HG03159 (cell line): ENCODE results near the gene KCNJ14.

Source experiments
- ATAC-seq: cut with Tn5 transposase; IDR thresholded peaks from one replicate; pipeline ENCODE4 v1.9.1; 2021; ENCODE audit warnings: mild to moderate bottlenecking, moderate library complexity; ENCODE audit not compliant: unreplicated experiment

Gene KCNJ14

GRCh38 chr19:48445256-48445605 lies 10.1 kb upstream of the KCNJ14 start:
- peak; percentile 31 for ATAC-seq

- peak; percentile 83 for ATAC-seq
Measured at GRCh38 chr19:48445606-48446481, 9.5 kb upstream of the KCNJ14 start, which contains the start of gene GRWD1. Gene GRWD1 (plus strand): TSS chr19:48445983. CDS start chr19:48446006, 23 bp downstream.

- no peak for ATAC-seq
Measured at GRCh38 chr19:48446579-48446978, 8.8 kb upstream of the KCNJ14 start.

GRCh38 chr19:48448563-48448962 lies 6.8 kb upstream of the KCNJ14 start:
- no peak for ATAC-seq

DNA sequence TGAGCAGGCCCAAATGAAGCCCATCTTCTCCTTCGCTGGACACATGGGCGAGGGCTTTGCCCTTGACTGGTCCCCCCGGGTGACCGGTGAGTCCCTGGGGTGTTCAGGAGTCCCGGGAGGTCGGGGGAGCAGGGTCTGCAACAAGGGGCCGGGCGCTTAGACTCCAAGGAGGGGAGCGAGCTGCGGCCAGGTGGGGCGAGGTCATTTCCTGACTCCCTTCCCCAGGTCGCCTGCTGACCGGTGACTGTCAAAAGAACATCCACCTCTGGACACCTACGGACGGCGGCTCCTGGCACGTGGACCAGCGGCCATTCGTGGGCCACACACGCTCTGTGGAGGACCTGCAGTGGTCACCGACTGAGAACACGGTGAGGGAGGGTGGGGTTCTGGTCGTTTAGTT lies 4.9 kb upstream of the KCNJ14 start:
- ATAC-seq, result no peak

GRCh38 chr19:48450863-48451262 lies 4.5 kb upstream of the KCNJ14 start:
- ATAC-seq, result no peak

DNA sequence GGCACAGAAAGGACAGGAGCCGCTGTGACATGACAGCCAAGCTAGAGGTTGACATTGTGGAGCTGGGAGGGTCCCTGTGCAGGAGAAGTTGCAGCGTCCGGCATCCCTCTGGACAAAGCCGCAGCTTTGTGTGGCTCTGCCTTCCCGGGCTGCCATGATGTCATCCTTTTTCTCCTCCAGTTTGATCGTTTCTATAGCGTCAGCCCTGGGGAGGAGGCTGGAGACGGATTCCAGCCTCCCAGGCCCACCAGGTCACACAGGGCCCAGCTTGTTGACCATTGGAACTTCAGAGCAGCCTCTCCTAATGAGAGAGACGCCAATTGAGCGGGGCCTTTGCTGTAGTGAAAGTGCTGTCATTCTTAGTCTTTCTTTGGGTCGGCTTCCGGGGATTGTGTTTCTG lies 3.8 kb upstream of the KCNJ14 start:
- no peak for ATAC-seq

DNA sequence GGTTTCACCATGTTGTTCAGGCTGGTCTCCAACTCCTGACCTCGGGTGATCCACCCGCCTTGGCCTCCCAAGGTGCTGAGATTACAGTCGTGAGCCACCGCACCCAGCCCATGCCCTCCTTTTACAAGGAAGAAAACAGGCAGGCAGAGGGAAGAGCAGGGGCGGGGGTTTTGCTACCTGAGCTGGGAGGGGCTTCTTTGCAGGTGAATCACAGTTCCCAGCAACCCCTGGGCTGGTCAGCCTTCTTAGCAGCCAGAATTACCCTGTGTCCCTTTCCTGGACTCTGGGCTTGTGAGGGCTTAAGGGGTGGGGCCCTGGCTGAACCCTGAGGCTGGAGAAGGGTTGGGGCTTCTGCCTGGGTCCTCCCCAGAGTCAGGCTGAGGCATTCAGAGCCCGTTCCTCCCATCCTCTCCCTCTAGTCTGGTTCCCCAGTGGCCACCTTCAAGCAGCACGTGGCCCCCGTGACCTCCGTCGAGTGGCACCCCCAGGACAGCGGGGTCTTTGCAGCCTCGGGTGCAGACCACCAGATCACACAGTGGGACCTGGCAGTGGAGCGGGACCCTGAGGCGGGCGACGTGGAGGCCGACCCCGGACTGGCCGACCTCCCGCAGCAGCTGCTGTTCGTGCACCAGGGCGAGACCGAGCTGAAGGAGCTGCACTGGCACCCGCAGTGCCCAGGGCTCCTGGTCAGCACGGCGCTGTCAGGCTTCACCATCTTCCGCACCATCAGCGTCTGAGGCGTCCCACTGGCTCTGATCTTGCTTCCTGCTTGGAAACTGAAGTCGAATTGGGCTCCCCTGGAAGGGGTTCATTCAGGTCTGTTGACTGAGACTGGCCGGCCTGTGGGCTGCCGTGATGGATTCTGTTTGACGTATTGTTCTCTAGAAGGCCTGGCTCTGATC lies 2.8 kb upstream of the KCNJ14 start:
- no peak for ATAC-seq

- no peak for ATAC-seq
Measured at GRCh38 chr19:48454150-48454730, 1.1 kb upstream of the KCNJ14 start.

GRCh38 chr19:48455908-48456562 lies 661 bp downstream of the KCNJ14 start:
- no peak for ATAC-seq

DNA sequence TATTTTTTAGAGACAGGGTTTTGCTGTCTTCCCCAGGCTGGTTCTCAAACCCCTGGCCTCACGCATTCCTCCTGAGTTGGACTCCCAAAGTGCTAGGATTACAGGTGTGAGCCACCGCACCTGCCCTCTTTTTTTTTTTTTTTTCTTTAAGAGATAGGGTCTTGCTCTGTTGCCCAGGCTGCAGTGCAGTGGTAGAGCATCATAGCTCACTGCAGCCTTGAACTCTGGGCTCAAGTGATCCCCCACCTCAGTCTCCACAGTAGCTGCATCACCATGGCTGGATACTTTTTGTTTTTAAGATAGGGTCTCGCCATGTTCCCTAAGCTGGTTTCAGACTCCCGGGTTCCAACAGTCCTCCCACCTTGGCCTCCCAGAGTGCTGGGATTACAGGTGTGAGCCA lies 1.5 kb downstream of the KCNJ14 start:
- ATAC-seq, result no peak

DNA sequence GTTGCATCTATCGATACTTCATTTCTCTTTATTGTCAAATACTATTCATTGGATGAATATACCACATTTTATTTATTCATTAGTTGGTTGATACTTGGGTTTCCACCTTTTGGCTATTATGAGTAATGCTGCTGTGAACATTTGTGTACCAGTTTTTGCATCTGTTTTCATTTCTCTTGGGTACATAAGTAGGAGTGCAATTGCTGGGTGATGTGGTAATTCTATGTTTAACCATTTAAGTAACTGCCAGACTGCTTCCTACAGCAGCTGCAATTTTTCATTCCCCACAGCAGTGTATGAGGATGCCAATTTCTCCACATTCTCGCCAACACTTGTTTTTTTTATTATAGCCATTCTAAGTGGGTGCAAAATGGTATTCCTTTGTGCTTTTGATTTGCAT lies 2.6 kb downstream of the KCNJ14 start:
- no peak for ATAC-seq

GRCh38 chr19:48461651-48461981 lies 6.2 kb downstream of the KCNJ14 start:
- no peak for ATAC-seq

DNA sequence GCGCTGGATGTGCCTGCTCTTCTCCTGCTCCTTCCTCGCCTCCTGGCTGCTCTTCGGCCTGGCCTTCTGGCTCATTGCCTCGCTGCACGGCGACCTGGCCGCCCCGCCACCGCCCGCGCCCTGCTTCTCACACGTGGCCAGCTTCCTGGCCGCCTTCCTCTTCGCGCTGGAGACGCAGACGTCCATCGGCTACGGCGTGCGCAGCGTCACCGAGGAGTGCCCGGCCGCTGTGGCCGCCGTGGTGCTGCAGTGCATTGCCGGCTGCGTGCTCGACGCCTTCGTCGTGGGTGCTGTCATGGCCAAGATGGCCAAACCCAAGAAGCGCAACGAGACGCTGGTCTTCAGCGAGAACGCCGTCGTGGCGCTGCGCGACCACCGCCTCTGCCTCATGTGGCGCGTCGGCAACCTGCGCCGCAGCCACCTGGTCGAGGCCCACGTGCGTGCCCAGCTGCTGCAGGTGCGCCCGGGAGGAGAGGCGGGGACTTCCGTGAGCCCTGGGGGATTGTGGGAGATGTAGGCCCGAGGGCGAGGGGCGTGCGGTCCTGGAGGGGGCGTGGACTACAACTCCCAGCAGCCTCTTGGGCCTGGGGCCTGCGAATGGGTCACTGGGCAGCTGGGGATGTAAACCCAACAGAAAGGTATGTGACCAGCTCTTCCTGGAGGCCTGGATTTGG lies 6.7 kb downstream of the KCNJ14 start:
- no peak for ATAC-seq

DNA sequence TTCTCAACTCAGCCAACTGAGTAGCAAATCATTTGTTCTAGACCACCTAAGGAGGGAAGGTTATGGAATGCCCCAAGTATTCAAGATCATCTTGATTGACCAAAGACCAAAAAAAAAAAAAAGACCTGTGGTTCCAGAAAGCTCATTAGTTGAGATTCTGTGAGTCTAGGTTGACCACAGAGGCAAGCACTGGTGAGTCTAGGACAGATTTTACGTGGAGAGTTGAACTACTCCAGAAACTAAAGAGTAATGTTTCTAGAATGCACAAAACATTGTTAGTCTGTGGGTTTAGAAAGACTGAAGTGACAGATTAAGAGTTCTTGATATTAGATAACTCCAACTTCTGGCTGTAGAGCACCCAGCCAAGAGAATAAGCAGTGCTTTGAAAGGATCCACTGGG lies 9.8 kb downstream of the KCNJ14 start:
- ATAC-seq, result no peak

- no peak for ATAC-seq
Measured at GRCh38 chr19:48466561-48467325, 11.4 kb downstream of the KCNJ14 start.

GRCh38 chr19:48468772-48469288 lies 13.5 kb downstream of the KCNJ14 start:
- peak; percentile 89 for ATAC-seq

DNA sequence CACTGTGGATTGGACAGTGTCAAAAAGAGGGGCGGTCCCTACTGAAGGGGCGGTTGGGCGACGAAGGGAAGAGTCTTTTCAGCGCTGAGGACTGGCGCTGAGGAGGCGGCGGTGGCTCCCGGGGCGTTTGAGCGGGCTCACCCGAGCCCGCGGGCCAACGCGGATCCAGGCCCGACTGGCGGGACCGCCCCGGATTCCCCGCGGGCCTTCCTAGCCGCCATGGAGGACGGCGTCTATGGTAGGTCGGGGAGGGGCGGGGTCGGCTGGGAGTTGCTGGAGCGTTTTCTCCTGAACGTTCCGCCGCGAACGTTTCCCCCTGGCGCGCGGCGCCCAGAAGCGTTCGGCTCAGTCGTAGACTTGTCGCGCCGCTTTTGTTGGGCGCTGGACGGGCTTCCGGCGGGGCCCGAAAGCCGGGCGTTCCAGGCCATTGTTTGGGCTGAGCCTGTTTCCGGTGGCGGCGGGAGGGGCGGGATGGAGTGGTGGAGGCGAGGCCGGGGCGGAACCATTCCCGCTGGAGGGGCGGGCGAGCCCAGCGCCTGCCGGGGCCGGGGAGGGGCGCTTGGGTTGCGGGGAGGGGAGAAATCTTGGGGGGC lies 14.0 kb downstream of the KCNJ14 start, which contains the start of gene CYTH2:
CYTH2 (plus strand) TSS at position 81 of the 593 bp plus-strand sequence; CDS start at position 220, 139 bp downstream.
- ATAC-seq, result peak; percentile 16
